Astrocyte (in vitro differentiated cells and primary cell): Measurements from ENCODE around the gene PNKD. TPM values are rescaled to one million over a fixed set of nuclear protein-coding genes. Genes with fewer than 3 reads are reported as not detected.

ENCODE experiments used
- DNase-seq: peaks from one replicate; pipeline ENCODE4 v3.0.0-alpha.2; 2010; ENCODE audit warnings: low read depth
- FAIRE-seq: peaks from 2 replicates; lab custom pipeline; 2011; peaks lifted over from hg19 to GRCh38; lab: Jason Lieb, UNC
- H2AFZ ChIP-seq: 2 replicates; pipeline ENCODE4 v1.6.0; 2012; ENCODE audit warnings: low read depth, low read length, inconsistent platforms
- H3K27ac ChIP-seq: 2 replicates; pipeline ENCODE4 v1.5.1; 2011; ENCODE audit warnings: low read depth, low read length, inconsistent platforms
- H3K27me3 ChIP-seq: 2 replicates; pipeline ENCODE4 v1.6.0; 2011; ENCODE audit warnings: low read length, inconsistent platforms; ENCODE audit not compliant: insufficient read depth
- H3K36me3 ChIP-seq: 2 replicates; pipeline ENCODE4 v1.5.1; 2011; ENCODE audit warnings: low read length, inconsistent platforms; ENCODE audit not compliant: insufficient read depth
- H3K4me1 ChIP-seq: 2 replicates; pipeline ENCODE4 v1.5.1; 2011; ENCODE audit warnings: low read length, inconsistent platforms; ENCODE audit not compliant: insufficient read depth
- H3K4me2 ChIP-seq: 2 replicates; pipeline ENCODE4 v1.6.0; 2012; ENCODE audit warnings: low read length, inconsistent platforms
- H3K4me3 ChIP-seq: 2 replicates; pipeline ENCODE4 v1.5.1; 2011; ENCODE audit warnings: low read depth, mild to moderate bottlenecking, low read length, inconsistent platforms; ENCODE audit not compliant: insufficient read depth
- H3K79me2 ChIP-seq: 2 replicates; pipeline ENCODE4 v1.6.0; 2012; ENCODE audit warnings: mild to moderate bottlenecking, low read length, inconsistent platforms; ENCODE audit not compliant: insufficient read depth
- H3K9ac ChIP-seq: 2 replicates; pipeline ENCODE4 v1.6.0; 2012; ENCODE audit warnings: mild to moderate bottlenecking, low read length, inconsistent platforms
- H3K9me3 ChIP-seq: 2 replicates; pipeline ENCODE4 v1.5.1; 2012; ENCODE audit warnings: low read depth, mild to moderate bottlenecking, low read length, inconsistent platforms; ENCODE audit not compliant: insufficient read depth
- H4K20me1 ChIP-seq: 2 replicates; pipeline ENCODE4 v1.6.0; 2012; ENCODE audit warnings: low read length, inconsistent platforms; ENCODE audit not compliant: insufficient read depth
- H3K27ac Mint-ChIP-seq: one replicate; pipeline ENCODE4 v1.8.0; 2021; ENCODE audit warnings: mild to moderate bottlenecking, mixed read lengths; ENCODE audit not compliant: unreplicated experiment
- H3K27me3 Mint-ChIP-seq: one replicate; pipeline ENCODE4 v1.8.0; 2021; ENCODE audit warnings: low read depth, mixed read lengths; ENCODE audit not compliant: unreplicated experiment
- H3K36me3 Mint-ChIP-seq: one replicate; pipeline ENCODE4 v1.8.0; 2021; ENCODE audit warnings: low read depth, mixed read lengths; ENCODE audit not compliant: unreplicated experiment
- H3K4me1 Mint-ChIP-seq: one replicate; pipeline ENCODE4 v1.8.0; 2021; ENCODE audit warnings: low read depth, mixed read lengths; ENCODE audit not compliant: unreplicated experiment
- H3K4me3 Mint-ChIP-seq: one replicate; pipeline ENCODE4 v1.8.0; 2021; ENCODE audit warnings: mild to moderate bottlenecking, moderate library complexity, mixed read lengths; ENCODE audit not compliant: unreplicated experiment
- H3K9me3 Mint-ChIP-seq: one replicate; pipeline ENCODE4 v1.8.0; 2021; ENCODE audit warnings: mild to moderate bottlenecking, mixed read lengths; ENCODE audit not compliant: unreplicated experiment
- EZH2 ChIP-seq: IDR thresholded peaks from 2 replicates; pipeline ENCODE4 v1.6.1; 2012; ENCODE audit warnings: mild to moderate bottlenecking, low read length, inconsistent platforms; ENCODE audit not compliant: insufficient read depth
- total RNA-seq: library from RNA; stranded (reverse); gene quantifications from 2 replicates; pipeline ENCODE4 v1.2.1, GENCODE V29; 2021
- TF ChIP-seq, protein P1 (sequence below): IDR thresholded peaks from 2 replicates; pipeline ENCODE4 v1.5.1; 2011; ENCODE audit warnings: low read depth, mild to moderate bottlenecking, inconsistent platforms, low read length, moderate library complexity; ENCODE audit not compliant: insufficient read depth

The PNKD gene
- total RNA-seq, 1 donor from 2014 or later, result 40.9 TPM

DNA sequence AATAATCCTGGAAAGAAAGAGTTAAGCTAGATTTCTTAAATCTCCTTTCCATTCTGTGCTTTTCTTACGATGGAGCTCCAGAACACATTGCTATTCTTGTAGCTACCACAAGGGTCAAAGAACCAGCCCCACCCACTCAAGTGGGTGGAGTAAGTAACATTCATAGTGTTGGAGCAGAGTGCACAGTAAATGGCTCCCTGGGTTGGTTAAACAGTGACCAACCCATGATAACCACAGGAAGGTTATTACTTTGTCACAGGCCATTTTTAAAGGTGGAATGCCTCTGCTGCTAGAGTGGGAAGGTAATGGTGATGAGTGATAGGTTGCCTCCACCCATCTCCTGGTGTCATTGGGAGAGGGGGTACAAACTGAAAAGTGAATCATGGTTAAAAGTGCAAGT lies 39.4 kb upstream of the PNKD start:
- Histone ChIP-seq H3K27me3 (no peaks in the 10 kb centered on the region), H3K4me3 (no peak overlapping the region), H3K4me2 (peak overlapping the region; percentile 58), H3K9ac (no peak overlapping the region), H3K36me3 (peaks cover 69% of the 10 kb centered on the region), H3K4me1 (peaks cover 31% of the 10 kb centered on the region), H2AFZ (no peak overlapping the region), H3K9me3 (no peaks in the 10 kb centered on the region), H3K27ac (no peak overlapping the region), H4K20me1 (peaks cover 33% of the 10 kb centered on the region), H3K79me2 (peaks cover 59% of the 10 kb centered on the region)
- H3K4me1 Mint-ChIP-seq, result peaks cover 50% of the 10 kb centered on the region
- no peak for FAIRE-seq
- TF ChIP-seq, protein P1, sequence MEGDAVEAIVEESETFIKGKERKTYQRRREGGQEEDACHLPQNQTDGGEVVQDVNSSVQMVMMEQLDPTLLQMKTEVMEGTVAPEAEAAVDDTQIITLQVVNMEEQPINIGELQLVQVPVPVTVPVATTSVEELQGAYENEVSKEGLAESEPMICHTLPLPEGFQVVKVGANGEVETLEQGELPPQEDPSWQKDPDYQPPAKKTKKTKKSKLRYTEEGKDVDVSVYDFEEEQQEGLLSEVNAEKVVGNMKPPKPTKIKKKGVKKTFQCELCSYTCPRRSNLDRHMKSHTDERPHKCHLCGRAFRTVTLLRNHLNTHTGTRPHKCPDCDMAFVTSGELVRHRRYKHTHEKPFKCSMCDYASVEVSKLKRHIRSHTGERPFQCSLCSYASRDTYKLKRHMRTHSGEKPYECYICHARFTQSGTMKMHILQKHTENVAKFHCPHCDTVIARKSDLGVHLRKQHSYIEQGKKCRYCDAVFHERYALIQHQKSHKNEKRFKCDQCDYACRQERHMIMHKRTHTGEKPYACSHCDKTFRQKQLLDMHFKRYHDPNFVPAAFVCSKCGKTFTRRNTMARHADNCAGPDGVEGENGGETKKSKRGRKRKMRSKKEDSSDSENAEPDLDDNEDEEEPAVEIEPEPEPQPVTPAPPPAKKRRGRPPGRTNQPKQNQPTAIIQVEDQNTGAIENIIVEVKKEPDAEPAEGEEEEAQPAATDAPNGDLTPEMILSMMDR, result no peak
- TF ChIP-seq EZH2, result no peak
- H3K9me3 Mint-ChIP-seq, result no peaks in the 10 kb centered on the region
- peak overlapping the region; percentile 72 for H3K27ac Mint-ChIP-seq
- H3K27me3 Mint-ChIP-seq, result no peaks in the 10 kb centered on the region
- DNase-seq, result peak; percentile 50
- H3K4me3 Mint-ChIP-seq, result peak overlapping the region; percentile 41
- peaks cover 47% of the 10 kb centered on the region for H3K36me3 Mint-ChIP-seq

DNA sequence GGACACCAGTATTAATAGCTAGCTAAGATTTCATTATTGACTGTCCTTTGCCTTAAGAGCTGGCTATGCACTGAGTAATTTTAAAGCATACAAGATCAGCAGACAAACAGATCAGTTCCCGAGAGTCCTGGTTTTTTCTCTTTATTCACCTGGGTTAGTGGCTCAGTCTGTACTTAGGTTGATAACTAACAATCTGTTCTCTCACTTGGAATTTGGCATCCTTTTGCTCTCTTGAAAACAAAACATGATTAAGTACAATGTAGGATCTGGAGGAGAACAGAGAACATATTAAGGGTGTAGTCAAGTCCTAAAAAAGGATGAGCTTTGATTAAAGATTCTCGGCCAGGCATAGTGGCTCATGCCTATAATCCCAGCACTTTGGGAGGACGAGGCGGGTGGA lies 36.8 kb upstream of the PNKD start:
- Mint-ChIP-seq H3K36me3 (peaks cover 36% of the 10 kb centered on the region), H3K4me3 (no peak overlapping the region), H3K9me3 (no peaks in the 10 kb centered on the region), H3K27ac (no peak overlapping the region), H3K4me1 (peaks cover 34% of the 10 kb centered on the region), H3K27me3 (no peaks in the 10 kb centered on the region)
- Histone ChIP-seq H3K4me1 (peaks cover 28% of the 10 kb centered on the region), H3K9me3 (no peaks in the 10 kb centered on the region), H3K27me3 (no peaks in the 10 kb centered on the region), H4K20me1 (peaks cover 30% of the 10 kb centered on the region), H2AFZ (no peak overlapping the region), H3K4me3 (no peak overlapping the region), H3K4me2 (no peak overlapping the region), H3K79me2 (peaks cover 50% of the 10 kb centered on the region), H3K9ac (no peak overlapping the region), H3K36me3 (peaks cover 77% of the 10 kb centered on the region), H3K27ac (no peak overlapping the region)
- DNase-seq, result no peak
- TF ChIP-seq EZH2, result no peak
- TF ChIP-seq, protein P1, result no peak
- no peak for FAIRE-seq

DNA sequence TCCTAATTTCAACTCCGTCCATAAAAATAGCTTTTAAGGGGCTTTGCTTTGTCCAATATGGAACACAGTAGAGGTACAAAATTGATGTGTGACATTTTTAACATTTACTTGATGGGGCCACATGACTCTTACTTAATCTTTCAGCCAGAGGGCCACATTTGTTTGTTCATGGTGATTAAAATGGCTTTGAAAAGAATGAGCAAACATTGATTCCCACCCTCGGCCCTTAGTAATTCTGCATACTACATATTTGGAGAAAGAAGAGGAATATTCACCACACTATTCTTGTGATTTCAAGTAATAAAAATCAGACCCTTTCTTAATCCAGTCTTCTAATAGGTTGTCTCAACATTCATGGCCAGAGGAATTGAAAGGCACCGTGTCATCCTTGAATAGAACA lies 35.8 kb upstream of the PNKD start:
- peaks cover 20% of the 10 kb centered on the region for H3K4me1 ChIP-seq
- H3K4me2 ChIP-seq, result no peak overlapping the region
- FAIRE-seq, result no peak
- H3K79me2 ChIP-seq, result peaks cover 57% of the 10 kb centered on the region
- peaks cover 83% of the 10 kb centered on the region for H3K36me3 ChIP-seq
- Mint-ChIP-seq H3K27ac (no peak overlapping the region), H3K4me1 (peaks cover 27% of the 10 kb centered on the region), H3K9me3 (no peaks in the 10 kb centered on the region), H3K27me3 (no peaks in the 10 kb centered on the region), H3K4me3 (no peak overlapping the region), H3K36me3 (peaks cover 40% of the 10 kb centered on the region)
- H3K9ac ChIP-seq, result no peak overlapping the region
- no peak for DNase-seq
- H3K27me3 ChIP-seq, result no peaks in the 10 kb centered on the region
- H2AFZ ChIP-seq, result no peak overlapping the region
- no peaks in the 10 kb centered on the region for H3K9me3 ChIP-seq
- TF ChIP-seq, protein P1, result no peak
- no peak for TF ChIP-seq EZH2
- peaks cover 39% of the 10 kb centered on the region for H4K20me1 ChIP-seq
- no peak overlapping the region for H3K4me3 ChIP-seq
- no peak overlapping the region for H3K27ac ChIP-seq
